Gastroesophageal sphincter (tissue), 3 donors: Measurements from ENCODE around the gene TBC1D5.
"Not testable (repeated sequence)": the region's sequence is repeated elsewhere in the genome, so short reads cannot be mapped to it uniquely, and the experiment has no call there.

Source experiments
- EP300 ChIP-seq: sonication (generic); formaldehyde crosslinking; IDR thresholded peaks from one replicate; pipeline ENCODE4 v1.6.1; 2017; ENCODE audit warnings: antibody characterized with exemption, mild to moderate bottlenecking
- POLR2A ChIP-seq, 2 donors: fragments of 450-650 bp; IDR thresholded peaks; one replicate each; pipeline ENCODE4 v1.6.1; 2017; ENCODE audit warnings: antibody characterized with exemption in 2 of 2, mild to moderate bottlenecking in 2 of 2, moderate library complexity in 1 of 2
- TF ChIP-seq, protein P1 (sequence below), 4 experiments: fragments of 200-600 bp in 2 of 4; fragments of 450-650 bp in 2 of 4; sonication (generic) in 1 of 4; IDR thresholded peaks; one replicate each; pipeline ENCODE4 v1.5.1; 2017 to 2019; ENCODE audit warnings: antibody characterized with exemption in 4 of 4, mild to moderate bottlenecking in 2 of 4, moderate library complexity in 2 of 4

DNA sequence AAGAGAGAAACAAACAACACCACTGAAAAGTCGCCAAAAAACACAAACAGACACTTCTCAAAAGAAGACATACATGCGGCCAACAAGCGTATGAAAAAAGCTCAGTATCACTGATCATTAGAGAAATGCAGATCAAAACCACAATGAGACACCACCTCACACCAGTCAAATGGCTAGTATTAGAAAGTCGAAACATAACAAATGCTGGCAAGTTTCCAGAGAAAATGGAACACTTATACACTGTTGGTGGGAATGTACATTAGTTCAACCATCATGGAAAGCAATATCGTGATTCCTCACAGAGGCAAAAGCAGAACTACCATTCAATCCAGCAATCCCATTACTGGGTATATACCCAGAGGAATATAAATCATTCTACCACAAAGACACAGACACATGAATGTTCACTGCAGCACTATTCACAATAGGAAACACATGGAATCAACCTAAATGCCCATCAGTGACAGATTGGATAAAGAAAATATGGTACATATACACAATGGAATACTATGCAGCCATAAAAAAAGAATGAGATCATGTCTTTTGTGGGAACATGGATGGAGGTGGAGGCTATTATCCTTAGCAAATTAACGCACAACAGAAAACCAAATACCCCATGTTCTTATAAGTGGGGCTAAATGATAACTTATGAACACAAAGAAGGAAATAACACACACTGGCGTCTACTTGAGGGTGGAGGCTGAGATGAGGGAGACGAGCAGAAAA is 93.6 kb downstream of the TBC1D5 start:
- not testable (repeated sequence) for TF ChIP-seq POLR2A (IDR thresholded peaks at IDR 0.05); EP300
- TF ChIP-seq, protein P1, sequence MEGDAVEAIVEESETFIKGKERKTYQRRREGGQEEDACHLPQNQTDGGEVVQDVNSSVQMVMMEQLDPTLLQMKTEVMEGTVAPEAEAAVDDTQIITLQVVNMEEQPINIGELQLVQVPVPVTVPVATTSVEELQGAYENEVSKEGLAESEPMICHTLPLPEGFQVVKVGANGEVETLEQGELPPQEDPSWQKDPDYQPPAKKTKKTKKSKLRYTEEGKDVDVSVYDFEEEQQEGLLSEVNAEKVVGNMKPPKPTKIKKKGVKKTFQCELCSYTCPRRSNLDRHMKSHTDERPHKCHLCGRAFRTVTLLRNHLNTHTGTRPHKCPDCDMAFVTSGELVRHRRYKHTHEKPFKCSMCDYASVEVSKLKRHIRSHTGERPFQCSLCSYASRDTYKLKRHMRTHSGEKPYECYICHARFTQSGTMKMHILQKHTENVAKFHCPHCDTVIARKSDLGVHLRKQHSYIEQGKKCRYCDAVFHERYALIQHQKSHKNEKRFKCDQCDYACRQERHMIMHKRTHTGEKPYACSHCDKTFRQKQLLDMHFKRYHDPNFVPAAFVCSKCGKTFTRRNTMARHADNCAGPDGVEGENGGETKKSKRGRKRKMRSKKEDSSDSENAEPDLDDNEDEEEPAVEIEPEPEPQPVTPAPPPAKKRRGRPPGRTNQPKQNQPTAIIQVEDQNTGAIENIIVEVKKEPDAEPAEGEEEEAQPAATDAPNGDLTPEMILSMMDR (IDR thresholded peaks at IDR 0.05), result not testable (repeated sequence)
